ENCODE results near the gene PI16.

PI16 gene

GRCh38 chr6:36915599-36915998, 38.9 kb upstream of the PI16 start:
- Histone ChIP-seq H3K27me3 (replicated peaks; ENCODE audit: insufficient read depth, low read length) (no peaks in the 10 kb centered on the region), H3K27ac (ENCODE audit: low read length) (no peak overlapping the region), H3K4me2 (ENCODE audit: low read depth, low read length) (no peak overlapping the region), H3F3A (ENCODE audit: insufficient read depth, low read length) (peaks cover 15% of the 10 kb centered on the region), H3K9me2 (replicated peaks; ENCODE audit: insufficient read depth, low read length) (no peaks in the 10 kb centered on the region), H3K9me3 (replicated peaks; ENCODE audit: insufficient read depth, low read length) (no peaks in the 10 kb centered on the region), H2AFZ (ENCODE audit: low read length) (no peak overlapping the region), H3K4me3 (ENCODE audit: low read length) (no peak overlapping the region), H3K79me2 (ENCODE audit: low read length) (no peaks in the 10 kb centered on the region), H3K4me1 (ENCODE audit: low read length) (peaks cover 22% of the 10 kb centered on the region), H3K36me3 (replicated peaks; ENCODE audit: insufficient read depth, low read length) (no peaks in the 10 kb centered on the region), H3K9ac (ENCODE audit: low read length) (no peak overlapping the region), H4K20me1 (ENCODE audit: insufficient read depth, low read length) (peaks cover 5% of the 10 kb centered on the region; the same call in 1 of the 2 replicates)
- no peak for TF ChIP-seq CTCF (IDR thresholded peaks at IDR 0.05; ENCODE audit: low read length)
- no peak for TF ChIP-seq EZH2 (optimal IDR thresholded peaks at IDR 0.05; ENCODE audit: low read depth, low read length)
- TF ChIP-seq EZH2phosphoT487 (IDR thresholded peaks at IDR 0.05; ENCODE audit: low read length), result no peak
- no peak for DNase-seq

- H3K4me2 ChIP-seq (ENCODE audit: low read depth, low read length), result no peak overlapping the region
- H4K20me1 ChIP-seq (ENCODE audit: insufficient read depth, low read length), result peaks cover 5% of the 10 kb centered on the region; the same call in 1 of the 2 replicates
- no peaks in the 10 kb centered on the region for H3K36me3 ChIP-seq (replicated peaks; ENCODE audit: insufficient read depth, low read length)
- peaks cover 22% of the 10 kb centered on the region for H3K4me1 ChIP-seq (ENCODE audit: low read length)
- no peaks in the 10 kb centered on the region for H3K9me2 ChIP-seq (replicated peaks; ENCODE audit: insufficient read depth, low read length)
- no peaks in the 10 kb centered on the region for H3K9me3 ChIP-seq (replicated peaks; ENCODE audit: insufficient read depth, low read length)
- TF ChIP-seq EZH2 (optimal IDR thresholded peaks at IDR 0.05; ENCODE audit: low read depth, low read length), result no peak
- TF ChIP-seq EZH2phosphoT487 (IDR thresholded peaks at IDR 0.05; ENCODE audit: low read length), result no peak
- no peak for TF ChIP-seq CTCF (IDR thresholded peaks at IDR 0.05; ENCODE audit: low read length)
- H3K4me3 ChIP-seq (ENCODE audit: low read length), result no peak overlapping the region
- no peak overlapping the region for H3K9ac ChIP-seq (ENCODE audit: low read length)
- no peak overlapping the region for H2AFZ ChIP-seq (ENCODE audit: low read length)
- DNase-seq, result no peak
- H3F3A ChIP-seq (ENCODE audit: insufficient read depth, low read length), result peaks cover 15% of the 10 kb centered on the region
- H3K27me3 ChIP-seq (replicated peaks; ENCODE audit: insufficient read depth, low read length), result no peaks in the 10 kb centered on the region
- no peaks in the 10 kb centered on the region for H3K79me2 ChIP-seq (ENCODE audit: low read length)
- H3K27ac ChIP-seq (ENCODE audit: low read length), result no peak overlapping the region
Measured at GRCh38 chr6:36916126-36916525, 38.4 kb upstream of the PI16 start.

GRCh38 chr6:36917541-36918193, 36.9 kb upstream of the PI16 start:
- no peak for TF ChIP-seq EZH2 (optimal IDR thresholded peaks at IDR 0.05; ENCODE audit: low read depth, low read length)
- no peak for TF ChIP-seq EZH2phosphoT487 (IDR thresholded peaks at IDR 0.05; ENCODE audit: low read length)
- TF ChIP-seq CTCF (IDR thresholded peaks at IDR 0.05; ENCODE audit: low read length), result no peak
- no peak overlapping the region for H3K4me3 ChIP-seq (ENCODE audit: low read length)
- no peaks in the 10 kb centered on the region for H3K79me2 ChIP-seq (ENCODE audit: low read length)
- DNase-seq, result no peak
- peaks cover 5% of the 10 kb centered on the region; the same call in 1 of the 2 replicates for H4K20me1 ChIP-seq (ENCODE audit: insufficient read depth, low read length)
- H3K4me1 ChIP-seq (ENCODE audit: low read length), result peaks cover 8% of the 10 kb centered on the region
- no peaks in the 10 kb centered on the region for H3K27me3 ChIP-seq (replicated peaks; ENCODE audit: insufficient read depth, low read length)
- H3F3A ChIP-seq (ENCODE audit: insufficient read depth, low read length), result peaks cover 3% of the 10 kb centered on the region; the same call in 1 of the 2 replicates
- no peak overlapping the region for H3K4me2 ChIP-seq (ENCODE audit: low read depth, low read length)
- H3K27ac ChIP-seq (ENCODE audit: low read length), result no peak overlapping the region
- H3K9me2 ChIP-seq (replicated peaks; ENCODE audit: insufficient read depth, low read length), result no peaks in the 10 kb centered on the region
- H3K36me3 ChIP-seq (replicated peaks; ENCODE audit: insufficient read depth, low read length), result no peaks in the 10 kb centered on the region
- H3K9me3 ChIP-seq (replicated peaks; ENCODE audit: insufficient read depth, low read length), result no peaks in the 10 kb centered on the region
- no peak overlapping the region for H3K9ac ChIP-seq (ENCODE audit: low read length)
- no peak overlapping the region for H2AFZ ChIP-seq (ENCODE audit: low read length)

All from MM.1S (cell line).